GM18502 (cell line): ENCODE results near the gene ANO6.

Source experiments
- ATAC-seq: cut with Tn5 transposase; IDR thresholded peaks from one replicate; pipeline ENCODE4 v1.9.1; 2021; ENCODE audit warnings: mild to moderate bottlenecking; ENCODE audit not compliant: unreplicated experiment, poor library complexity

Gene ANO6

DNA sequence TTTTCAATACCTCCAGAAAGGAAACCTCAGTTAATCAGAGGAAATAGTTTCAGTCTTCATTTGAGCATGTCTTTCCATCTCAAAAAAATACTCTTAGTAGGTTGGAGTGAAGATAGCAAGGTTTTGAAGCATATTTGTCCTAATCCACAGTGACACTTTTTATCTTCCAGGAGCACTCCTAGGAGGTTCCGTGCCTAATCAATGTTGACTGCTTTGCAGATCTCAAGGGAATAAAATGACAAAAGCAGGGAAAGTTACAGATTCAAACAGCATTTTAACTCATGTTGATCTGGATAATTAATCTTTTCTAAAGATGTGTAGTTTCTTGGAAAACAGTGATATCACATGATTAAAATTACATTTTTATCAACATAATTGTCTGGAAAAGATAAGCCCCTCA lies 213.9 kb downstream of the ANO6 start:
- no peak for ATAC-seq

DNA sequence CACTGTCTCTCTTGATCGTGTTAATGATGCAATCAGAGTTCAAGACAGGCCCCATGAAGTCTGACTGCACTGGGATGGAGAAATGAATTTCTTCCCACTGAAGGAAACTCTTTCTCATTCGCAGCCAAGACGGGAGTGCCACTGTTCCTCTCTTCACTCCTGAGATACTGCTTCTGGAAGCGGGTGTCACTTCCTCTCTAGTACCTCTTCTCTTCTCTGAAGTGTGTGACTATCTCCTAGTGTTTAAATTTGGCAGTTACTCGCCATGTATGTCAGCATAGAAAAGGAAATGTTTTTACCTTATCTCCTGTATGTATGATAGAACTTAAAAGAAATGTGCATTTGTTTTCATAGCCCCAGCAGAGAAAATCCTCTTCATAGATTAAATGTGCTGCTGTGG lies 215.2 kb downstream of the ANO6 start:
- ATAC-seq = no peak

DNA sequence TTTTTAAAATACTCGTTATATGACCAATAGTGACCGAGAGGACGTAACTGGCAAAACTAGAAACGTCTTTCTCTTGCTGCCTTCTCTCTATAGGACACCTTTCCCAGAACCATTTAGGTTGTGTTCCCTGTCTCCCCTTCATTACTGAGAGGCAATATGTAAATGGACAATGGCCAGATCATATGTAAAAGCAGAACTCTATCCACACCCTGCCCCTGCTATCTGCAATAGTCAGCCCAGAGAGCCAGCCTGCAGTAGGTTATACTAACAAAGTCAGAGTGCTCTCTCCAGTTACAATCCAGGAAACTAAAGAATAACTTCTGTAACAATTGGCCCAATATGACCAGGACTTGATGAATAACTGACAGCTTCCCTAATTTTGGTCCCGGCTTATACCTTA lies 216.8 kb downstream of the ANO6 start:
- no peak for ATAC-seq

DNA sequence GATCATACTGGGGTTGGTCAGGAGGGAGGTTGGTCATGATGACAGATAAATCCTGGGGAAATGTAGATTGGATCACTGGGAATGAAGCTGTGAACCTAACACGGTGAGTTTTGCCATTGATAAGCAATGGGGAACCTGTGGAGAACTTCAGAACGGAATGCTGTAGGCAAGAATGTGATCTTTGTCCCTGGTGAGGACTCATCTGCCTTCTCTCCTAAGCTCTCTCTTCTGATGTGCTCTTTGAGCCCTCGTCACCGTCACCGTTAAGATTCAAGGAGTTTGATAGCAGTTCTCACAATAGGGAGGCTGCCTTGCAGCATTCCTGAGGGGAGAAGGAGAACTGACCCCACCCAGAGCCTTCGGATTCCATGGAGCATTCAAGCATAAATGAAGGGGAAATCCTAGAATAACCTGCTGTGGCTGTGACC lies 217.6 kb downstream of the ANO6 start:
- no peak for ATAC-seq

DNA sequence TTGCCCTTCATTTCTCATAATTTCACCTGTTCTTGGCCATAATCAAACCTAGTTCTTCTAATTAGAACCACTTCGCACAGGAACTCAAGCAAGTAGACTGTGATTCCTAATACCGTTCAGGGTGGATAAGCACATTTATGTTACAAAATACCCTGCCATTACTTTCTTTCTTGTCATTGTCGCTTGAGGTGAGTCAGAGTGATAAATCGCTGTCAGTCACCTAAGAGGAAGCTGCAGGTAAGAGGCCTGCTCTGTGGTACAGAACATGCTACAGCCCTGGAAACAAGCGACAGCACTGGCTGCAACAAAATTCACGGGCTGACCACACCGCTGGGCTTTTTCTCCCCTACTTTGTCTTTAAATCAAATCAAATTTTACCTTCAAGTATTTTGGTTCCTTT lies 218.2 kb downstream of the ANO6 start:
- ATAC-seq = no peak

DNA sequence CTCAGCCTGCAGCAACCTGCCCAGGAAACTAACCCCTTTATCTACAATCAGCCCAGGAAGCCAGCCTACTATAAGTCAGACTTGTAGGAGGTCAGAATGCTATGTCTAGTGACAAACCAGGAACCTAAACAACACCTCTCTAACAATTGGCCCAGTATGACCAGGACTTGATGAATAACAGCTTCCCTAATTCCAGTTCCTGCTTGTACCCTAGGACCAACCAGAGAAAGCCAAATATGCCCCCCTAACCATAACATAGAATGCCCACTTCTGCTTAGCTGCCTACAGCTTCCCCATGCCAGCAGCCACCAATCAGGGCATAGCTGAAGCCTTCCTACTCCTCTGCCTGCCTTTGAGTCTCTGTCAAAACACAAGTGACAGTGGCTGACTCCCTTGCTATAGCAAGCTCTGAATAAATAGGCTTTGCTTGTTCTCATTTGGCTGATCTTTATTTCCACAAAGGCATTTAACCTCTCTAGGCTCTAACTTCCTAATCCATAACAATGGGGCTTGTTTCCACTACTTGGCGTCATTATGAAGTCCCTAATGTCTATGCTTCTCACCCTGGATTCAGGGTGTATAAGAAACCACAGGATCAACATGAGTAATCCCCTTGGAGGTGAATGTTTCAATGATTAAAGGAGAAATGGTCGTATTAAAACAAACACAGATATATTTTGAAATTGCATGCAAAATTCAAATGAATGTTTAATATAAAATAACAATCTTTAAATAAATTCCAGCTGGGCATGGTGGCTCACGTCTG lies 220.2 kb downstream of the ANO6 start:
- ATAC-seq = no peak

DNA sequence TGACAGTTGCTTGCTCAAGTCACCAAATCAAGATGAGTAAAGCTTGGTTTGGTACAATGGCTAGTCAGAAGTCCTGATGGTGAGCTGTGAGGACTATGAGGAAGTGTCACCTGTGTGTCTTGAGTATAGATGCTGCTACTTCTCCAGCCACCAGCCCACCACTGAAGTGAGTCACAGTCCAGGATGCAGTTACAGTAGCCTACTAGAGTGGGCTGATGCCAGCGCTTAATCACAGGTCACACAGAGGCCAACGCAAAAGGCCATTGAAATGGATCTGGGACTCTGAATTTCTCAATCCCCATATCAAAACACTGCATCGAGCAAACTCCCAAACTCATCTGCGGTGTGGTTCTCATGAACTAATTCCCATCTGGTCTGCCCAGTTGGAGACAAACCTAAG lies 223.1 kb downstream of the ANO6 start:
- no peak for ATAC-seq

DNA sequence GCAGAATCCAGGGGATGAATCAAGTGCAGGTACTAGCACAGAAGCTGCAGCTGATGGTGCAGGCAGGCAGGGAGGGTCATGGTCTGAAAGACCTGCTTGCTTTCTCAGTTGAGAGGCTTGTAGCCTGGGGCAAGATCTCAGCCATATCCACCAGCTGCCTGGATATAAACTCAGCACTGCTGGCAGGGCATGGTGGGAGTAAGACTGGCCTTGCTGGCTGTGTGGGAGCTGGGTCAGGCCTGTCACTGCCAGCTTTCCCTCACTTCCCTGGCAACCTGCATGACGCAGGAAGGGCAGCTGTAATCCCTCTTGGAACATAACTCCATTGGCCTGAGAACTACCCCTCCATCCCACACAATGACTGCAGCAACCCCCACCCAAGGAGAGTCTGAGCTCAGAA lies 230.1 kb downstream of the ANO6 start:
- no peak for ATAC-seq

DNA sequence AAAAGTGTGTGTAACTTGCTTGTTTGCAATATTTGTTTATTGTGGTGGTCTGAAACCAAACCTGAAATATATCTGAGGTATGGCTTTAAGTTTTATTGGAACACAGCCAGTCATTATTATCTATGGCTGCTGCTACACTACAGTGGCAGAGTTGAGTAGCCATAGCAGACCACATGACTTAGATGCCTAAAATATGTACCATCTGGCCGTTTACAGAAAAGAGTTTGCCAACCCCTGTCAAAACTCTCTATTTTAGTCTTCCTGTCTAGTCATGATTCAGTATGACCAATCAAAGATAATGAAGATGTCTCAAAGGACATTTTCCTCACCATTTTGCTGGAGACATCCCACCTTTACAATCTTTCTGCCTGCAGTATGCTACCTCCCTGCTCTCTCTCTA lies 242.3 kb downstream of the ANO6 start:
- no peak for ATAC-seq

DNA sequence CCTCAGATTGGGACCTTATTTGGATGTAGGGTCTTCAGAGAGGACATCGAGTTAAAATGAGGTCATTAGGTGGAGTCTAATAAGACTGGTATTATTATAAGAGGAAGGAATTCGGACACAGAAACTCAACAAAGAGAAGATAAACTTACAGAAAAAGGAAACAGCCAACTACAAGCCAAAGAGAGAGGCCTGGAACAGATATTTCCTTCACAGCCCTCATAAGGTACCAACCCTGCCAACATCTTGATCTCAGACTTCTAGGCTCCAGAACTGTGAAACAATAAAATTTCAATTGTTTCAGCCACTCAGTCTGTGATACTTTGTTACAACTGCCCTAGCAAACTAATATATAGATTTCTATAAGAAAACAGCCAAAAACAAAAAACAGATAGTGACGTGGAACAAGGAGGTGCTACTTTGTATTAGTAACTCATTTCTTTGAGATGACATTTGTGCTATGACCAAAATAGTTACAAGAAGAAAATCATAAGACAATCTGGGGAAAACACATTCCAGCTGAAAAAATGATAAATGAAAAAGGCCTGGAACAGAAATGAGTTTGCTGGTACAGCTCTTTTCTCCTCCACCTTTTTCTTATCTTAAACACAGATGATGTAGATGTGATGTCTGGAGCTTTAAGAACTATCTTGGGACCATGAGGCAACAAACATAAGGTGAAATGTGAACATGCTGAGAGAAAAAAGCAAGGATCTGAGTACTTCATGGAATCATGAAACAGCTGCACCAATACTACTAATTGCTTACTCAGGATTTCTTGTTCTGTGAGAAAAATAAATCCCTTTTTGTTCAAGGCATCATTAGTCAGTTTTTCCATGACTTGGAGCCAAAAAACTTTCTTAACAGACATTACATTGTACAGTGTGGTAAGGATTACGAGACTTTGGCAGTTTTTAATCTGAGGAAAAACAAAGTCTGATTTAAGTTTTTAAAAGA lies 243.2 kb downstream of the ANO6 start:
- no peak for ATAC-seq

DNA sequence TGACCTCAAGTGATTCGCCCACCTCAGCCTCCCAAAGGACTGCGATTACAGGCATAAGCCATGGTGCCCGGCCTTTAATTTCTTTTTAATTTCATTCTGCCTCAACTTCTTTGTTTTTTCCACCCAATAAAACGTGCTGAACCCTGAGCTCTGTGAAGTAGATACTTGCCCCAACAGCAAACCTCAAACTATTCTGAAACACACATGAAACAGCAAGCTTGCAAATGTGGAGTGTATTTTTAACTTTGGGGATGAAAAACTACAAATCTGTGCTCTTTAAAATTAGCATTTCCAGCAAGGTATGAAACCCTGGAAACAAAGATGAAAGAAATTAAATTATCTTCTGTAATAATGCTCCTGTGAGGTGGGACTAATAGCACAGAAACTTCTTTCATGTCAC lies 246.6 kb downstream of the ANO6 start:
- no peak for ATAC-seq

DNA sequence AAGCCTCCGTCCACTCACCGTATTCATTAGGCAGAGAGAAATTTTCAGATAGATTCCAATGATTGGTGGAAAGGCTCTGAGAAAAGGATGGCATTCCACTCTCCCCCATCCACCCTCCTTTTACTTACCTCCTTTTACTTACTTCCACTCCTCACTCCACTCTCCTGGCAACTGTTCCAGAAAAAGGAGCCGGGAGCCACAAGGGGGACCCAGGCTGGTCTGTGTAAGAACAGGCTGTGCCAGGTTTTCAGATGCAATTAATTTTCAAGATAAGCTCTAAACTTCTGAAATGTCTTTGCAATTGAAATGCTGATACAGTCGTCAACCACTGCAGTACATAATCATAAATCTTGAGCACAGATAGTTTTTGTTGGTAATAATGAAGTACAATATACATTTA lies 248.8 kb downstream of the ANO6 start:
- no peak for ATAC-seq

DNA sequence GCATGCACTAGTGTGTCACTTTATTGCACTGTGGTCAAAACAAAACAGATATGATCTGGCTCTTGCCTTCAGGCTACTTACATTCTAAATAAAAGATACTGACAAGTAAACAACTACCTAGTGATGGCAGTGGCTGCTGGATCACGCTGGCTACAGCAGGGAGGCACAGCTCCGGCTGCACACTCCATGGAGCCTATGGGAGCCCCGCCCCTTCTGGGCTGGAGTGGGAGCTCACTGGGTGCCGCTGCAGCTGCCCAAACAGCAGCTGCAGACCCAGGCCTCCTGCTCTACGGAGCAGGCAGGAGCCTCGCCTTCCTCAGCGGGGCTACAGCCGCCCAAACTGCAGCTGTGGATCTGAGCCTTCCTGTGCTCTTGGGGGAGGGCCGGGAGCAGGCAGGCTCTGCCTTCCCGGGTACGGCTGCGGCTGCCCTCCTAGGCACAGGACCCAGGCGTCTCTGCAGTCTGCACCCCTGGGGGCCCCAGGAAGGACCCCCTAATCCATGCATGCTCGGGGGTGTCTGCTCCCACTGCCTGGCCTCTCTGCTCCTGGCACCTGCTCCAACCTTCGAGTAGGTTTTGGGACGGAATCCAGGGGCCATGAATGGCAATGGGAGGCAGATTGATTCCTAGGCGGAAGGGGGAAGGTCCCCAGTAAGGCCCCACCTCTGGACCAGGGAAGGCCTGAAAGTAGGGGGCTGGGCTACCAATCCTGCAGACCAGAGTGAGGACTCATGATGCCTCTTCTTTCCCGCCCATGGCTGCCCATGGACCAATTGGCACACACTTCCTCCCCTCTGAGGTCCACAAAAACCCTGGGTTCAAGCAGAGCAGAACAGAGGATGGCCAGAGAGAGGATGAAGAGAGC lies 253.1 kb downstream of the ANO6 start:
- no peak for ATAC-seq

DNA sequence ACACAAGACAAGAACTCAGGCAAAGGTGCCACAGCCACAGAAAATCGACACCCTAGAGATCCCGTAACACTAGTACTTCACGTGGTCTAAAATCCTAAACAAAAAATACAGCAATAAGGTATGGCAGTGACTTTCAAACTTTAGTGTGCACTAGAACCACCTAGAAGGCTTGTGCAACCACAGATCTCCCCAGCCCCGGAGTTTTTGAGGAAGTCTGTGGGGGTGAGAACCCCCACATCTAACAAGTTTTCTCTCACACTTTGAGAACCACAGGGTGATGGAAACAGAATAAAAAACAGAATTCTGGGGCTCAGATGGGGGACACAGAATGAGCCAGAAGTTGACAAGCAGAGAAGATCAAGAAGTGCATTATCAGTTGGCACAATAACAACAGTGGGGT lies 254.0 kb downstream of the ANO6 start:
- no peak for ATAC-seq

DNA sequence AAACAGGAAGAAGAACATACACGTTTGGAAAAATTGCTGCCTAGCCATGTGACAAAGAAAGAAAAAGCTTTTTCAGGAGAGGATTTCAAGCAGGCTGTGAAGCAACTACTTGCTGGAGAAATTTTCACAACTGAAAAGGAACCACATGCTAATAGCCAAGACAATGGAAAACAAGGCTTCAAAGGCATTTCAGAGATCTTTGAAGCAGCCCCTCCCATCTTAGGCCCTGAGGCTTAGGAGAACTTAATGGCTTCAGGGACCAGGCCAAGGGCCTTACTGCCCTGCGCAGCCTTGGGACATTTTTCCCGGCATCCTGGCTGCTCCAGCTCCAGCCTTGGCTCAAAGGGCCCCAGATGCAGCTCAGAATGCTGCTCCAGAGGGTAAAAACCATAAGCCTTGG lies 257.7 kb downstream of the ANO6 start:
- no peak for ATAC-seq

DNA sequence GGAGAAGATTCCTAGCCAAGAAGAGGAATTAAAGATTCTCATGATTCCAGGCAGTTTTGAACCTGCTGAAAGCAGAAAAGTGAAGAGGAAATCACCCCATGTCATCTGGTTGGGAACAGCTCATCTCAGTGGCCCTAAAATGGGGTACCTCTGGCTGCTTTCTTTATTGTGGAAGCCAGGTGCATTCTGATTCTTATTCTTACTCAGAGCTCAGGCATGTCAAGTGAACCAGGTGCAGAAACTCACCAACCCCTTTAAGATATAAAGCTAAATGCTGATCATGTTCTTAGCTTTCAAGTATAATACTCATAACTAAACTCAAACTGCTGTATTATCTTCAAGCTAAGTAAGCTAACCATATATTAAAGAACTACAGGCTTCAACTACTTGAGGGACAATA lies 259.7 kb downstream of the ANO6 start:
- ATAC-seq = no peak

DNA sequence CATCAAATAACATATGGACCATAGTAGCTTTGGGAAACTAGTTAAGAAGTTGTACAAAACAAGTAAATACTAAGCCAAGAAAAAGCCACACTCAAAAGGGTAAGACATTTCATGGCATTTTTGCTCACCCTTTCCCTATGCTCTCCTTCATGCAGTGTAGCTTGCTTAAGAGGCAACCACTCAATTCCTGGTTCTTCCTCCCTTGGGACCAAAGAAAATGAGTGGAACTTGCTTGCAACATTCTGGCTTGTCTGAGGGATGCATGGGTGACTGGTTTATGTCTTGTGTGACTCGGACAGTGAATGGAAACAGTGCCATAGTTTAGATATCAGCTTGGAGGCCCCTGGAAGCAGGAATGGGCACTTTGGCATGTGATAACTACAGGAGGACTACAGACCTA lies 261.6 kb downstream of the ANO6 start:
- no peak for ATAC-seq

DNA sequence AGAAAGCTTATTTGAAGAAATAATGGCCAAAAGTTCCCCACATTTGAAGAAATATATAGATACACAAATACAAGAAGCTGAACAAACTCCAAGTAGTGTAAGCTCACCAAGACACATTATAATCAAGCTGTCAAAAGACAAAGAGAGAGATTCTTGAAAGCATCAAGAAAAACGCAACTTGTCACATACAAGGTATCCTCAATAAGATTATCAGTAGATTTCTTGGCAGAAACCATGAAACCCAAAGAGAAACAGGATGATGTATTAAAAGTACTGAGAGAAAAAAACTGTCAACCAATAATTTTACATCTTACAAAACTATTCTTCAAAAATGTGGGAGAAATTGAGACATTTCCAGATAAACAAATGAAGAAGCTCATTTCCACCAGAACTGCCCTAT lies 263.0 kb downstream of the ANO6 start:
- ATAC-seq = no peak

DNA sequence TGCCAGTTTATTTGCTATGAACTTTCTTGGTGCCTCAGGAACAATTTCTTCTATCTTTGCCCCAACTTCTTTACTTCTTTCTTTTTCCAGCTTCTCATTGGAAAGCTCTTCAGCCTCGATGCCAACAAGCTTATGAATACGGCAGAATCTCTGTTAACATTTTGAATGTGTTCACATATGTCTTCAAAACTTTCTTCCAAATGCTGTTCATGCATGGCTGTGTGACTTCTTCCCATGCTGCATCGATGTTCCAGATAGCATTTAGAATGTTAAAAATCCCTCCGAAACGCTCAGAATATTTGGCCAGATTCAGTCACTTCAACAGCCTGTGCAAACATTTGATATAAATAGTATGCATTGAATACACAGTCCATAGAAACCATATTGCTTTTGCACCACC lies 265.9 kb downstream of the ANO6 start:
- ATAC-seq = no peak

DNA sequence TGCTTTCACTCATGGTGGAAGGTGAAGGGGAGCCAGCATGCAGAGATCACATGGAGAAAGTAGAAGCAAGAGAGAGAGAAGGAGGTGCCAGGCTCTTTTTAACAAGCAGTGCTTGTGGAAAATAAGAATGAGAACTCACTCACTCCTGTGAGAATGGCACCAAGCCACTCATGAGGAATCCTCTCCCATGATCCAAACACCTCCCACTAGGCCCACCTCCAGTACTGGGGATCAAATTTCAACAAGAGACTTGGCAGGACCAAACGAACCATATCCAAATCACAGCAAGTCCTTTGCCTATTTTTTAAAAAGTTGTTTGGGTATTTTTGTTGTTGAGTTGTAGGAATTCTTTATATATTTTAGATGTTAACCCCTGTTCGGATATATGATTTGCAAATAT lies 267.7 kb downstream of the ANO6 start:
- no peak for ATAC-seq
